GM19025 (cell line): ENCODE results near the gene ASS1.

Experiments
- ATAC-seq: cut with Tn5 transposase; IDR thresholded peaks from one replicate; pipeline ENCODE4 v1.9.1; 2021; ENCODE audit warnings: mild to moderate bottlenecking, low read depth, moderate library complexity; ENCODE audit not compliant: unreplicated experiment

The ASS1 gene

DNA sequence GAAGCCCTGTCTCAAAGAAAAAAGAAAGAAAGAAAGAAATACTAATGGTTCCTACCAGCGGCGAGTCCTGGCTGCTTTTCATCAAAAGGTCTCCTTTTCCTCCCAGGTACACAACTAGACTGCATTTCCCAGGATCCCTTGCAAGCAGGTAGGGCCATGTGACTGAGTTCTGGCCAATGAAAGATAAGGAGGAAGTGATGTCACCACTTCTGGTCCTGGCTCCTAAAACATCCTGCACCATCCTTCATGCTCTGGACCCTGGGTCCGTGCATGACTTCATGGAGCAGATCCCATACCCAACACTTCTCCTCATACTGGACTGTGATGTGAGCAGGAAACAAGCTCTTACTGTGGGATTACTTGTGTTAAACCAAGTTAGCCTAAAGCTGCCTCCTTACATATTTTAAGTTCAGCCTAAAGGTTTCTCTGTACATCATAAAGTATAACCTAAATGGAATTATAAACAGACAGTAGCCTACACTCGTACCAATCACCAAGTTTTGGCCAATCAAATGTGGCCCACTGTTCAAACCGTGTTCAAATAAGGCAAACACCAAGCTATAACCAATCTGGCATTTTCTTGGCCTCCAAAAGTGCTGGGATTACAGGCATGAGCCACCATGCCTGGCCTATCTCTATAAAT is 104.5 kb downstream of the ASS1 start:
- ATAC-seq: no peak
